ENCODE measurements around the gene HEG1. TPM values are rescaled to one million over a fixed set of nuclear protein-coding genes. Genes with fewer than 3 reads are reported as not detected.

HEG1 gene
- total and polyA plus RNA-seq, 2 donors (not counting 3 experiments of a cell fraction or from before 2014, with no cell fraction given) = 50.1 to 106 TPM

- DNase-seq (ENCODE audit: low read depth, low spot score) (no peak), FAIRE-seq (peak; percentile 35)
- CTCF ChIA-PET = interaction anchor here (1.0 to 1.8 kb wide), 6 partner anchors 9 to 203 kb away, joined by 3 to 5 read pairs (median 3); no protein-coding TSS in a partner anchor
- TF ChIP-seq EZH2 (IDR thresholded peaks at IDR 0.05; ENCODE audit: borderline replicate concordance, low read depth, low read length, severe bottlenecking) = no peak
- no peak for TF ChIP-seq MAX (IDR thresholded peaks at IDR 0.05; ENCODE audit: insufficient read depth, insufficient read length)
- TF ChIP-seq FOS (IDR thresholded peaks at IDR 0.05; ENCODE audit: borderline replicate concordance, insufficient read depth, low read length) = no peak
- TF ChIP-seq JUN (IDR thresholded peaks at IDR 0.05; ENCODE audit: borderline replicate concordance, insufficient read depth, insufficient read length, low read depth) = no peak
- TF ChIP-seq POLR2AphosphoS5 (IDR thresholded peaks at IDR 0.05; ENCODE audit: insufficient read depth, low read depth, low read length) = no peak
- no peak for TF ChIP-seq GATA2 (IDR thresholded peaks at IDR 0.05; ENCODE audit: insufficient read depth, insufficient read length, low read depth, low read length)
- no peak for TF ChIP-seq POLR2A (IDR thresholded peaks at IDR 0.05; ENCODE audit: low read depth, low read length)
- TF ChIP-seq MYC (IDR thresholded peaks at IDR 0.05; ENCODE audit: low read depth, low read length) = no peak
- TF ChIP-seq CTCF (IDR thresholded peaks at IDR 0.05; ENCODE audit: extremely low read depth in 1 of 2, insufficient read depth in 1 of 2, low read depth in 1 of 2, low read length in 2 of 2) = no peak
- Histone ChIP-seq H3K27me3 (ENCODE audit: control insufficient read depth in 2 of 2, insufficient read depth in 2 of 2, low read length in 2 of 2) (no peaks in the 10 kb centered on the region), H3K9me1 (replicated peaks; ENCODE audit: control insufficient read depth, extremely low read depth, insufficient read depth, low read length) (no peaks in the 10 kb centered on the region), H3K4me3 (replicated peaks in 1 of 3; ENCODE audit: insufficient read depth in 1 of 3, low read depth in 1 of 3, low read length in 3 of 3) (no peak overlapping the region), H3K9ac (replicated peaks; ENCODE audit: extremely low read depth, insufficient read depth, low read length) (no peak overlapping the region), H3K36me3 (ENCODE audit: control insufficient read depth in 2 of 2, extremely low read depth in 1 of 2, insufficient read depth in 2 of 2, low read length in 2 of 2) (peaks cover 0 to 7% of the 10 kb centered on the region in 2 experiments), H3K4me1 (ENCODE audit: control insufficient read depth, extremely low read depth, insufficient read depth, low read length) (peaks cover 3% of the 10 kb centered on the region), H2AFZ (ENCODE audit: low read depth, low read length) (no peak overlapping the region), H3K79me2 (ENCODE audit: control insufficient read depth, insufficient read depth, low read length) (no peaks in the 10 kb centered on the region), H3K9me3 (replicated peaks; ENCODE audit: control insufficient read depth, insufficient read depth, low read length) (no peaks in the 10 kb centered on the region), H3K4me2 (ENCODE audit: insufficient read depth, low read length) (no peak overlapping the region), H4K20me1 (replicated peaks; ENCODE audit: control insufficient read depth, extremely low read depth, insufficient read depth, low read length) (no peaks in the 10 kb centered on the region), H3K27ac (ENCODE audit: insufficient read depth, low read depth, low read length) (no peak overlapping the region)
- no TSS peak for BruUV-seq (replicated peaks)
- POLR2A ChIA-PET = interaction anchor here (0.5 kb wide), 1 partner anchor 80 kb away, joined by 4 read pairs; no protein-coding TSS in a partner anchor
- dilution Hi-C loops (cut with MboI; ENCODE audit: extremely low pct_ligation_motif_present, low sequenced_read_pairs) (no loop called here), intact Hi-C loops (cut with micrococcal nuclease) (no loop called here)
Observed at GRCh38 chr3:124963755-124964154, 92.0 kb downstream of the HEG1 start.
